WI38 (cell line): ENCODE results near the gene GNGT1.

ENCODE experiments used
- H3K4me3 ChIP-seq: 2 replicates; pipeline ENCODE4 v1.5.1; 2011; ENCODE audit warnings: low read depth, mild to moderate bottlenecking, control low read depth, low read length
- CTCF ChIP-seq: IDR thresholded peaks from 2 replicates; pipeline ENCODE4 v1.5.1; 2012; ENCODE audit warnings: low read depth, mild to moderate bottlenecking, control low read depth, low read length

Gene GNGT1

DNA sequence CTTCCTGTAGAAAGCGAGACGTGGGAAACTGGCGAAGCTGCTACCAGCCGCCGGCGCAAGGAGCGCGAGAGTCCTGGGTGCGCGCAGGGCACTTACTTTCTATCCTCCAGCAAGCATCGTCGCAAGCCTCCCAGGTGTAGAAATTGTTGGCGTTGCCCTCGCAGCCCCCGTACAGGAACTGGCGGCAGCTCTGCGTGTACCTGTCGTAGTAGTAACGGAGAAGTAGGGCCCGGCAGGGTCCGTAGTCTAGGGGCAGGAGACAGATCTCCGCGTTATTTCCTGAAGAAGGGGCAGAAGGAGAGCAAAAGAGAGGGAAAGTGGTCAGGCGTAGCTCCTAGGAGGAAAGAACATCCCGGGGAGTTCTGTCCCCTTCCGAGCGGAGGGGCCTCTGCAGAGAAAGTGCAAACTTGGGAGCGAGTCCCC, 16.3 kb upstream of the GNGT1 start:
- peak overlapping the region; percentile 62 for H3K4me3 ChIP-seq
- no peak for TF ChIP-seq CTCF

- H3K4me3 ChIP-seq: peak within 1 kb of the TSS; percentile 62
- TF ChIP-seq CTCF: no peak
These were observed 15.8 kb upstream of the GNGT1 start, which contains the start of gene TFPI2 for GRCh38 chr7:93890464-93891068. Gene TFPI2, minus strand, starts transcription at chr7:93890753. Its CDS starts 75 bp downstream, at chr7:93890678.

DNA sequence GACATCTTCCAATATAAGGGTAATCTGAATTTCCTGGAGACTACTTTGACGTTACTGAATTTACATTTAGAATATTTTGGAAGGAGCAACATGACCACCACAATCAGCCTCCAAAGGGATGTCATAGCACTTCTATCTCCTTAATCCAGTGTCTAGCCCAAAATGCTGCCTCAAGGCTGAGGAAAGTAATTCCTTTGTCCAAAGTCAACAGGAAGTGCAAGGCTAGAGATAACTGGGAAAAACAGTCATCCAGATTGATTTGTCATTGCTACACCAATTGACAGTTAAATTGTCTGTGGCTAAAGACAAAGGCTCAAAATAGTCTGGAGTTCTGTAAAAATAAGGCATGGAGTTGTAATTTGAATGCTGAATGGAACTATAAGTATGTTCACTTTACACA, 11.9 kb upstream of the GNGT1 start:
- H3K4me3 ChIP-seq: no peak overlapping the region
- TF ChIP-seq CTCF: no peak

DNA sequence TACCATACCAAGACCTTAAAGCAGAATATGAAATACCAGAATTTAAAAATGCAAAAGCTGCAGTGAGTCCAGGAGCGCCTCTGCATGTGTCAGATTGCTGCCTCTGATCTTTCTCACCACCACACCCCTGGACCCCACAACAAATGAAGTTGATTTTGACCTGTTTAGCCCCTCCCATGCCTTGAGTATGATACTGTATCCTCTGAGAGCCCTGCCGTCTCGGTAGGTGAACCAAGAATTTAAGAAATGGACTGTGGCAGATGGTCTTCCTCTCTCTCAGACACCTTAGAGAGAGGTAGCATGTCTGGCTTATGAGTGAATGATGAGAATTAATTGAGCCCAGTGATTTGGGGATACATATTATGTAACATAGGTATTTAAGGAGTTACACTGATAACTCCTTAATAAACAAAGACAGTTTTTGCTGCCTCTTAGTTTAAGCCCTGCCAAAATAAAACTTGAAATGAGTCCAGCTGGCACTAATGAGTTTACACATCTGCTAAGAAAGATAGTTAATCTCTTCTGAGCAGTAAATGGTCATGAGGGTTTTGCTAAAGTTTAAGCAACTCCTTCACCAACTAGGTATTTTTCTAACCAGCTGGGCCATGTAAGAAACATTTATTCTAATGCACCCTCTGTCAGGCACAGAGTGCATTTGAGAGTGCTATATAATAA, 11.3 kb upstream of the GNGT1 start:
- H3K4me3 ChIP-seq: no peak overlapping the region
- TF ChIP-seq CTCF: no peak

DNA sequence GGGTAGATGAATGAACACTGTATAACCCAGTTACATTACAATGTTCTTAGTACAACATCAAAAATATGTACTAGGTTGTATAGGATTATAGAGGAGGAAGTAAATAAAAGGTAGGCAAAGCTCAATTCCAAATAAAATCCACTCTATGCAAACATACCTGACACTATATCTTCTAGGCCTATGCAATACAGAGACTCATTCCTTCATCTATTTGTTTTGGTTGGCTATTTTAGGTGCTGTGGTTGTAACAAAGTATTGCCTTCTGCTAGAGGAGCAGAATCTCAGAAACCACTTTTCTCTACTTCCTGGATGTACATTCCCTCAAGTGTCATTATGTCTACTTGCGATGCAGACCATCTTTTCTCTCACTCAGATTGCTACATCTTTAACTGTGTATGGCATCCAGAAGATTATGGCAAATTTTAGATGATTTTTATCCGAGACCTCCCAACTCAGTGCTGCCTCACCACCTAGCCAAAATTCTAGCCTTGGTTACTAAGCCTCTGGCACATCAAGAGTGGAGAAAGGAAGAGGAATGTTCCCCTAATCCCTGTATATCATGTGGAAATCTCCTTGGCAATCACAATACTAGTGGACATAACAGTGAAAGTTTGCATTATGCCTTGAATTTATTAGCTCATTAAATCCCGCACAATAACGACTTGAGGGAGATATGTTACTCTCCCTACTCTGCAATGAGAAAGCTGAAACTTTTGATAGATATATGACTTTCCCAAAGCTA, 10.3 kb upstream of the GNGT1 start:
- TF ChIP-seq CTCF: no peak
- no peak overlapping the region for H3K4me3 ChIP-seq

DNA sequence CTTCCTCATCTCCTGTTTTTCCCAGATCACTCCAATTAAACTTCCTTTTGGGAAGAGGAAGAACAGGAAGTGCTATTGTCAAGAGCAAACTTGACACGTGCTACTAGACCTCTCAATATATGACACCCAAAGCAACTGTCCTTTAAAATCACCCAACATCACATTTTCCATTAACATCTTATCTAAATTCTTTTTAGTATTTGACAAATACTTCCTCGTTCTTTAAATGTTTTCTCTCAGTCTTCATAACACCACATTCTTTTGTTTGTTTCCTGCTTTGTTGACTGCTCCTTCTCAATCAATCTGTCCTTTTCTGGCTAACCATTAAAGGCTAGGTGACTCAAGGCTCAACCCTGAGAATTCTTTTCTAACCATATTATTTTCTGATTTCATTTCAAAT, 8.7 kb upstream of the GNGT1 start:
- H3K4me3 ChIP-seq: no peak overlapping the region
- no peak for TF ChIP-seq CTCF

GRCh38 chr7:93902777-93903423, 3.5 kb upstream of the GNGT1 start:
- peak; percentile 65 for TF ChIP-seq CTCF
- H3K4me3 ChIP-seq: no peak overlapping the region
